SH-SY5Y (cell line): Measurements from ENCODE around the gene PPL.

Experiments used
- GATA2 ChIP-seq: IDR thresholded peaks from 2 replicates; pipeline ENCODE4 v1.6.1; 2011; ENCODE audit warnings: mild to moderate bottlenecking, low read depth, low read length
- GATA3 ChIP-seq: IDR thresholded peaks from 2 replicates; pipeline ENCODE4 v1.6.1; 2011; ENCODE audit warnings: low read depth, mild to moderate bottlenecking, low read length, moderate library complexity

- TF ChIP-seq GATA3: no peak
- TF ChIP-seq GATA2: no peak
These were observed 81.1 kb downstream of the PPL start for GRCh38 chr16:4855804-4856203.
